B cell (primary cell): Measurements from ENCODE around the gene CDAN1. TPM values are rescaled to one million over a fixed set of nuclear protein-coding genes. Genes with fewer than 3 reads are reported as not detected.

Experiments
- ATAC-seq: fragments of 200-7000 bp; cut with Tn5 transposase; one replicate; pipeline ENCODE4 v1.10.0; 2021; ENCODE audit warnings: low read depth, mild to moderate bottlenecking, moderate number of reproducible peaks, moderate library complexity
- CTCF ChIA-PET: fragments of 350-600 bp; sonication (Branson Sonifier 250); formaldehyde crosslinking; loops from one replicate; lab custom pipeline; 2021; ENCODE audit warnings: antibody characterized with exemption, inconsistent platforms; lab: Charles Lee
- POLR2A ChIA-PET: fragments of 350-600 bp; sonication (Branson Sonifier 250); formaldehyde crosslinking; loops from one replicate; lab custom pipeline; 2021; ENCODE audit warnings: antibody characterized with exemption; lab: Charles Lee
- DNase-seq: peaks from one replicate; pipeline ENCODE4 v3.0.0; 2013
- H2AFZ ChIP-seq: 2 replicates; pipeline ENCODE4 v1.6.1; 2012; ENCODE audit warnings: mild to moderate bottlenecking, low read depth, low read length; ENCODE audit not compliant: insufficient read depth, poor library complexity, severe bottlenecking
- H3K27ac ChIP-seq, 2 donors: 1 replicate in 1 of 2; 2 replicates in 1 of 2; pipeline ENCODE4 v1.5.1; 2012 to 2013; ENCODE audit warnings: low read length in 2 of 2, mild to moderate bottlenecking in 2 of 2, moderate library complexity in 1 of 2
- H3K27me3 ChIP-seq, 4 experiments: fragments of 200-600 bp in 1 of 4; sonication (generic) in 1 of 4; replicated peaks in 1 of 4; 1 replicate in 2 of 4; 2 replicates in 2 of 4; pipeline versions ENCODE4 v1.6.1 to v1.7.0; 2013 to 2016; ENCODE audit warnings: low read length in 3 of 4, mild to moderate bottlenecking in 2 of 4, mixed read lengths in 1 of 4, moderate library complexity in 1 of 4; ENCODE audit not compliant: insufficient read depth in 4 of 4, control insufficient read depth in 3 of 4; ENCODE audit errors: control extremely low read depth in 1 of 4
- H3K36me3 ChIP-seq, 2 experiments: replicated peaks in 1 of 2; 1 replicate in 1 of 2; 2 replicates in 1 of 2; pipeline versions ENCODE4 v1.6.1 to v1.7.1; 2013; ENCODE audit warnings: low read length in 1 of 2; ENCODE audit not compliant: insufficient read depth in 2 of 2, control insufficient read depth in 1 of 2; ENCODE audit errors: control extremely low read depth in 1 of 2, extremely low read depth in 1 of 2
- H3K4me1 ChIP-seq, 2 donors: fragments of 200-600 bp in 1 of 2; sonication (generic) in 1 of 2; 1 replicate in 1 of 2; 2 replicates in 1 of 2; pipeline versions ENCODE4 v1.5.1 to v1.6.1; 2013 to 2017; ENCODE audit warnings: low read length in 2 of 2; ENCODE audit not compliant: control insufficient read depth in 2 of 2, insufficient read depth in 2 of 2
- H3K4me2 ChIP-seq: replicated peaks from 2 replicates; pipeline ENCODE3; 2012; ENCODE audit warnings: mild to moderate bottlenecking, low read depth, low read length; ENCODE audit not compliant: poor library complexity, severe bottlenecking
- H3K4me3 ChIP-seq, 5 experiments: fragments of 200-600 bp in 1 of 5; sonication (generic) in 1 of 5; 1 replicate in 3 of 5; 2 replicates in 2 of 5; pipeline versions ENCODE4 v1.5.1 to v1.7.0; 2011 to 2016; ENCODE audit warnings: low read length in 4 of 5, mild to moderate bottlenecking in 4 of 5, low read depth in 2 of 5, control low read depth in 1 of 5, moderate library complexity in 1 of 5; ENCODE audit not compliant: insufficient read depth in 1 of 5; ENCODE audit errors: control extremely low read depth in 1 of 5, extremely low read depth in 1 of 5
- H3K79me2 ChIP-seq: fragments of 200-600 bp; sonication (generic); one replicate; pipeline ENCODE4 v1.6.0; 2016; ENCODE audit warnings: low read length; ENCODE audit not compliant: control insufficient read depth, insufficient read depth
- H3K9ac ChIP-seq: fragments of 200-600 bp; sonication (generic); 2 replicates; pipeline ENCODE4 v1.6.1; 2017; ENCODE audit warnings: mild to moderate bottlenecking, low read length, moderate library complexity
- H3K9me3 ChIP-seq, 3 donors: one replicate each; pipeline versions ENCODE4 v1.6.1 to v1.7.1; 2013; ENCODE audit warnings: low read length in 2 of 3; ENCODE audit not compliant: control insufficient read depth in 2 of 3, insufficient read depth in 1 of 3; ENCODE audit errors: control extremely low read depth in 1 of 3
- H4K20me1 ChIP-seq: 2 replicates; pipeline ENCODE4 v1.6.0; 2012; ENCODE audit warnings: mild to moderate bottlenecking, low read length; ENCODE audit not compliant: insufficient read depth, control insufficient read depth, poor library complexity, severe bottlenecking
- H3K27ac Mint-ChIP-seq: one replicate; pipeline ENCODE4 v1.8.0; 2021; ENCODE audit warnings: mixed read lengths
- H3K27me3 Mint-ChIP-seq: one replicate; pipeline ENCODE4 v1.8.0; 2021; ENCODE audit warnings: mixed read lengths
- H3K4me1 Mint-ChIP-seq: one replicate; pipeline ENCODE4 v1.8.0; 2021; ENCODE audit warnings: mixed read lengths
- H3K4me3 Mint-ChIP-seq: one replicate; pipeline ENCODE4 v1.8.0; 2021; ENCODE audit warnings: mixed read lengths
- H3K9me3 Mint-ChIP-seq: one replicate; pipeline ENCODE4 v1.8.0; 2022; ENCODE audit warnings: mixed read lengths; ENCODE audit not compliant: insufficient read depth
- CTCF ChIP-seq: fragments of 200-600 bp; IDR thresholded peaks from one replicate; pipeline ENCODE4 v1.8.0; 2022; ENCODE audit warnings: antibody characterized with exemption, mild to moderate bottlenecking
- EZH2 ChIP-seq: IDR thresholded peaks from 2 replicates; pipeline ENCODE4 v1.6.1; 2012; ENCODE audit warnings: borderline replicate concordance, low read depth, mild to moderate bottlenecking, moderate library complexity, low read length; ENCODE audit not compliant: insufficient read depth, poor library complexity, severe bottlenecking
- WGBS: methylation state at CpG from one replicate; pipeline ENCODE4 v1.1.5; 2013; ENCODE audit warnings: missing lambda C conversion rate; ENCODE audit not compliant: insufficient coverage; 5-methylcytosine and 5-hydroxymethylcytosine counted together
- intact Hi-C: fragments of 100-400 bp; cut with micrococcal nuclease; formaldehyde crosslinking; loops from one replicate; pipeline ENCODE4 v1.10.0; 2022
- polyA plus RNA-seq: library from polyadenylated mRNA; depleted of rRNA; stranded (reverse); fragments of >200 nt; gene quantifications from 2 replicates; pipeline ENCODE4 v1.2.3, GENCODE V29; 2012
- total RNA-seq, 2 donors: library from RNA; stranded (reverse); fragments of 120-200 nt in 1 of 2; gene quantifications; 1 replicate in 1 of 2; 2 replicates in 1 of 2; pipeline versions ENCODE4 v1.2.3 to v1.2.4, GENCODE V29; 2013 to 2022

CDAN1 gene
- total and polyA plus RNA-seq, 2 donors (not counting 1 experiment from before 2014, with no cell fraction given), result 11.7 to 31.8 TPM

DNA sequence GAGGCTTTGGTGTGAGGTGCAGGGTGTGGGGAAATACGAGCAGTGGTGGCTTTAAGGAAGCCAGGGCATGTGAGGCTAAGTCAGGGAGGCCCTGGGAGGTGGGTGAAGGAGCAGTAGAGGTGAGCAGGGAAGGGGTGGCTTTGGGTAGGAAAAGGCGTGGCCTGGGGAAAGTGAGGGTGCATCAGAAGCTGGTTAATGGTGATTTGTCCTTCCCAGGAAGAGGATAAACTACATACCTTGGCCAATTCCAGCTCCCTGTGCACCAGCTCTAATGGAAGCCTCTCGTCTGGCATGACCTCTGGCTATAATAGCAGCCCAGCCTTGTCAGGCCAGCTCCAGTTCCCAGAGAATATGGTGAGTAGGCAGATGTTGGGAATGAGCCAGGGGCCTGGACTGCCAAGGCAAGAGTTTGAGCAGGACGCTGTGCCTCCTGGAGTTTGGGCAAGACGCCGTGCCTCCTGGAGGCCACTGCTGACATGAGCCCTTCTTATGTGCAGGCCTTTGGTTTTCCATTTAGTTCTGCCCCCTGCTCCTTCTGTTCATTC, 41.3 kb downstream of the CDAN1 start:
- no peaks in the 10 kb centered on the region for H3K4me1 Mint-ChIP-seq
- H3K4me3 ChIP-seq, result no peak overlapping the region
- no peaks in the 10 kb centered on the region for H3K9me3 Mint-ChIP-seq
- TF ChIP-seq EZH2 (no peak), CTCF (no peak)
- H3K27me3 Mint-ChIP-seq, result no peaks in the 10 kb centered on the region
- H3K4me3 Mint-ChIP-seq, result no peak overlapping the region
- no peak overlapping the region for H3K9ac ChIP-seq
- no peaks in the 10 kb centered on the region for H3K4me1 ChIP-seq
- no peaks in the 10 kb centered on the region for H3K79me2 ChIP-seq
- WGBS, result 95% methylated on average over 6 of the region's 6 CpGs
- H3K9me3 ChIP-seq, result no peaks in the 10 kb centered on the region
- no peaks in the 10 kb centered on the region for H3K36me3 ChIP-seq
- H2AFZ ChIP-seq, result no peak overlapping the region
- H3K27ac Mint-ChIP-seq, result no peak overlapping the region
- H3K4me2 ChIP-seq, result no peak overlapping the region
- ATAC-seq, result no peak
- POLR2A ChIA-PET, result no interaction called here
- H4K20me1 ChIP-seq, result no peaks in the 10 kb centered on the region
- CTCF ChIA-PET, result interaction anchor here (2.0 kb wide), 1 partner anchor 231 kb away, joined by 4 read pairs; no protein-coding TSS in a partner anchor
- H3K27ac ChIP-seq, result no peak overlapping the region
- intact Hi-C loops, result no loop called here
- no peaks in the 10 kb centered on the region for H3K27me3 ChIP-seq
- DNase-seq, result no peak

GRCh38 chr15:42694398-42694797, 42.5 kb downstream of the CDAN1 start:
- ATAC-seq, result no peak
- intact Hi-C loops, result no loop called here
- Histone ChIP-seq H3K9ac (no peak overlapping the region), H4K20me1 (no peaks in the 10 kb centered on the region), H2AFZ (no peak overlapping the region), H3K27me3 (no peaks in the 10 kb centered on the region), H3K9me3 (no peaks in the 10 kb centered on the region), H3K79me2 (no peaks in the 10 kb centered on the region), H3K4me2 (no peak overlapping the region), H3K36me3 (no peaks in the 10 kb centered on the region), H3K4me3 (no peak overlapping the region), H3K27ac (no peak overlapping the region), H3K4me1 (no peaks in the 10 kb centered on the region)
- no peak overlapping the region for H3K4me3 Mint-ChIP-seq
- DNase-seq, result no peak
- ChIA-PET POLR2A (no interaction called here), CTCF (interaction anchor here (0.6 to 1.3 kb wide), 2 partner anchors 231 to 232 kb away, joined by 3 to 4 read pairs; no protein-coding TSS in a partner anchor)
- TF ChIP-seq EZH2, result no peak
- no peak for TF ChIP-seq CTCF
- no peaks in the 10 kb centered on the region for H3K27me3 Mint-ChIP-seq
- no peak overlapping the region for H3K27ac Mint-ChIP-seq
- H3K4me1 Mint-ChIP-seq, result no peaks in the 10 kb centered on the region
- 100% methylated on average over 4 of the region's 10 CpGs for whole genome bisulfite sequencing
- no peaks in the 10 kb centered on the region for H3K9me3 Mint-ChIP-seq
